Muscle layer of duodenum (tissue), 2 donors: Measurements from ENCODE around the gene PLCL2.

Experiments
- H3K27ac ChIP-seq: one replicate; pipeline ENCODE4 v1.7.0; 2013; ENCODE audit warnings: mild to moderate bottlenecking, low read length
- H3K27me3 ChIP-seq: one replicate; pipeline ENCODE4 v1.7.0; 2013; ENCODE audit warnings: low read depth, mild to moderate bottlenecking, control low read depth, low read length
- H3K36me3 ChIP-seq, 2 donors: one replicate each; pipeline ENCODE4 v1.7.0; 2013; ENCODE audit warnings: low read length in 2 of 2, control low read depth in 1 of 2, mild to moderate bottlenecking in 1 of 2; ENCODE audit not compliant: insufficient read depth in 2 of 2, control insufficient read depth in 1 of 2
- H3K4me1 ChIP-seq, 2 donors: one replicate each; pipeline ENCODE4 v1.7.0; 2013; ENCODE audit warnings: low read length in 2 of 2, mild to moderate bottlenecking in 2 of 2, control low read depth in 1 of 2, moderate library complexity in 1 of 2; ENCODE audit not compliant: insufficient read depth in 2 of 2, control insufficient read depth in 1 of 2
- H3K4me3 ChIP-seq, 2 donors: one replicate each; pipeline ENCODE4 v1.7.0; 2013; ENCODE audit warnings: low read length in 2 of 2, low read depth in 1 of 2, mild to moderate bottlenecking in 1 of 2
- H3K9me3 ChIP-seq, 2 donors: one replicate each; pipeline ENCODE4 v1.7.0; 2013; ENCODE audit warnings: low read length in 2 of 2, control low read depth in 1 of 2, mild to moderate bottlenecking in 1 of 2; ENCODE audit not compliant: control insufficient read depth in 1 of 2
- donor health status: healthy.

PLCL2 gene

GRCh38 chr3:16985608-16986007, 100.9 kb downstream of the PLCL2 start:
- H3K36me3 ChIP-seq, result no peaks in the 10 kb centered on the region
- H3K4me1 ChIP-seq, result no peaks in the 10 kb centered on the region
- no peaks in the 10 kb centered on the region for H3K9me3 ChIP-seq
- H3K27ac ChIP-seq, result no peak overlapping the region
- no peaks in the 10 kb centered on the region for H3K27me3 ChIP-seq
- H3K4me3 ChIP-seq, result no peak overlapping the region

GRCh38 chr3:16987141-16987540, 102.4 kb downstream of the PLCL2 start:
- Histone ChIP-seq H3K36me3 (no peaks in the 10 kb centered on the region), H3K9me3 (no peaks in the 10 kb centered on the region), H3K4me3 (no peak overlapping the region), H3K4me1 (no peaks in the 10 kb centered on the region), H3K27me3 (no peaks in the 10 kb centered on the region), H3K27ac (no peak overlapping the region)

- Histone ChIP-seq H3K9me3 (no peaks in the 10 kb centered on the region), H3K4me1 (peaks cover 0 to 5% of the 10 kb centered on the region in 2 donors), H3K27ac (no peak overlapping the region), H3K27me3 (no peaks in the 10 kb centered on the region), H3K36me3 (no peaks in the 10 kb centered on the region), H3K4me3 (no peak overlapping the region)
Observed at GRCh38 chr3:16990163-16990562, 105.4 kb downstream of the PLCL2 start.

GRCh38 chr3:16992198-16992597, 107.4 kb downstream of the PLCL2 start:
- peaks cover 0 to 5% of the 10 kb centered on the region in 2 donors for H3K4me1 ChIP-seq
- H3K36me3 ChIP-seq, result no peaks in the 10 kb centered on the region
- H3K27ac ChIP-seq, result no peak overlapping the region
- H3K27me3 ChIP-seq, result no peaks in the 10 kb centered on the region
- H3K4me3 ChIP-seq, result no peak overlapping the region
- H3K9me3 ChIP-seq, result no peaks in the 10 kb centered on the region

- no peak overlapping the region for H3K4me3 ChIP-seq
- H3K27me3 ChIP-seq, result no peaks in the 10 kb centered on the region
- H3K27ac ChIP-seq, result no peak overlapping the region
- no peaks in the 10 kb centered on the region for H3K9me3 ChIP-seq
- peaks cover 0 to 5% of the 10 kb centered on the region in 2 donors for H3K4me1 ChIP-seq
- H3K36me3 ChIP-seq, result no peaks in the 10 kb centered on the region
Observed at GRCh38 chr3:16993227-16993626, 108.5 kb downstream of the PLCL2 start.

- Histone ChIP-seq H3K9me3 (no peaks in the 10 kb centered on the region), H3K36me3 (no peaks in the 10 kb centered on the region), H3K4me1 (peaks cover 0 to 5% of the 10 kb centered on the region in 2 donors), H3K27me3 (no peaks in the 10 kb centered on the region), H3K4me3 (no peak overlapping the region), H3K27ac (no peak overlapping the region)
Observed at GRCh38 chr3:16994854-16995525, 110.2 kb downstream of the PLCL2 start.

- Histone ChIP-seq H3K27ac (no peak overlapping the region), H3K36me3 (no peaks in the 10 kb centered on the region), H3K4me3 (no peak overlapping the region), H3K27me3 (no peaks in the 10 kb centered on the region), H3K9me3 (no peaks in the 10 kb centered on the region), H3K4me1 (peaks cover 0 to 5% of the 10 kb centered on the region in 2 donors)
Observed at GRCh38 chr3:16995601-16996000, 110.8 kb downstream of the PLCL2 start.

- Histone ChIP-seq H3K4me3 (no peak overlapping the region), H3K27me3 (no peaks in the 10 kb centered on the region), H3K36me3 (no peaks in the 10 kb centered on the region), H3K9me3 (no peaks in the 10 kb centered on the region), H3K4me1 (peaks cover 0 to 5% of the 10 kb centered on the region in 2 donors), H3K27ac (no peak overlapping the region)
Observed at GRCh38 chr3:16998236-16998923, 113.6 kb downstream of the PLCL2 start.

- no peaks in the 10 kb centered on the region for H3K27me3 ChIP-seq
- H3K9me3 ChIP-seq, result no peaks in the 10 kb centered on the region
- peaks cover 0 to 2% of the 10 kb centered on the region in 2 donors for H3K4me1 ChIP-seq
- H3K36me3 ChIP-seq, result no peaks in the 10 kb centered on the region
- H3K27ac ChIP-seq, result no peak overlapping the region
- H3K4me3 ChIP-seq, result no peak overlapping the region
Observed at GRCh38 chr3:16999161-16999560, 114.4 kb downstream of the PLCL2 start.

GRCh38 chr3:16999871-17000270, 115.1 kb downstream of the PLCL2 start:
- Histone ChIP-seq H3K36me3 (no peaks in the 10 kb centered on the region), H3K27me3 (no peaks in the 10 kb centered on the region), H3K4me3 (no peak overlapping the region), H3K27ac (no peak overlapping the region), H3K4me1 (no peaks in the 10 kb centered on the region), H3K9me3 (no peaks in the 10 kb centered on the region)

- Histone ChIP-seq H3K27me3 (no peaks in the 10 kb centered on the region), H3K4me1 (no peaks in the 10 kb centered on the region), H3K9me3 (no peaks in the 10 kb centered on the region), H3K36me3 (no peaks in the 10 kb centered on the region), H3K4me3 (no peak overlapping the region), H3K27ac (no peak overlapping the region)
Observed at GRCh38 chr3:17003457-17003856, 118.7 kb downstream of the PLCL2 start.
